Neuron (in vitro differentiated cells): ENCODE results near the gene LDLRAD4.
"Not testable (repeated sequence)": the region's sequence is repeated elsewhere in the genome, so short reads cannot be mapped to it uniquely, and the experiment has no call there.

Experiments used
- H2AFZ ChIP-seq: one replicate; pipeline ENCODE4 v1.6.1; 2013; ENCODE audit warnings: low read depth, mild to moderate bottlenecking, inconsistent platforms, low read length, moderate library complexity
- H3K27me3 ChIP-seq: one replicate; pipeline ENCODE4 v1.6.1; 2013; ENCODE audit warnings: low read length; ENCODE audit not compliant: insufficient read depth
- H3K36me3 ChIP-seq: one replicate; pipeline ENCODE4 v1.6.1; 2013; ENCODE audit warnings: low read length; ENCODE audit not compliant: insufficient read depth
- H3K4me1 ChIP-seq: one replicate; pipeline ENCODE4 v1.6.1; 2013; ENCODE audit warnings: low read length; ENCODE audit not compliant: insufficient read depth
- H3K4me3 ChIP-seq: 2 replicates; pipeline ENCODE4 v1.5.1; 2013; ENCODE audit warnings: mild to moderate bottlenecking, low read length, moderate library complexity
- H3K9me3 ChIP-seq: one replicate; pipeline ENCODE4 v1.6.1; 2013; ENCODE audit warnings: low read length

The LDLRAD4 gene

DNA sequence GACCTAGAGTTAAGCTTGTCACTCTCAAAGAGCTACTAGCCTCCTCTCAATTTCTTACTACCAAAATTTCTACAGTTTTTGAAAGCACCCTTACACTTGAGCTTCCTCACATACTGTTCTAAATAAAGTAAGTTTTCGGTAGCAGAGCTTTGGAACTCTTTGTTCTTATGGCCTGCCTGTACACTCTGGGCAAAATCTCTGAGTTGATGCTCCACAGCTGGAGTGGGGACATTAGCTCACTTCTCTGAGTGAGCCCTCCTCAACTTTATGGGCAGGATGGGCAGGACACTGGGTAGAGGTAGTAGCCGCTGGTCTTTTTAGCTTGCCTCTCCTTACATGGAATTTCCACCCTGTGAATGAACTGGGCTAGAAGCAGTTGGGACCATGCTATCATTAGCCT, 380.0 kb downstream of the LDLRAD4 start:
- Histone ChIP-seq H3K27me3 (no peaks in the 10 kb centered on the region), H3K36me3 (no peaks in the 10 kb centered on the region), H2AFZ (no peak overlapping the region), H3K9me3 (no peaks in the 10 kb centered on the region), H3K4me1 (no peaks in the 10 kb centered on the region), H3K4me3 (no peak overlapping the region)

GRCh38 chr18:13599031-13599430, 380.5 kb downstream of the LDLRAD4 start:
- H3K36me3 ChIP-seq, result no peaks in the 10 kb centered on the region
- H3K27me3 ChIP-seq, result no peaks in the 10 kb centered on the region
- H3K4me3 ChIP-seq, result no peak overlapping the region
- H2AFZ ChIP-seq, result no peak overlapping the region
- no peaks in the 10 kb centered on the region for H3K4me1 ChIP-seq
- no peaks in the 10 kb centered on the region for H3K9me3 ChIP-seq

DNA sequence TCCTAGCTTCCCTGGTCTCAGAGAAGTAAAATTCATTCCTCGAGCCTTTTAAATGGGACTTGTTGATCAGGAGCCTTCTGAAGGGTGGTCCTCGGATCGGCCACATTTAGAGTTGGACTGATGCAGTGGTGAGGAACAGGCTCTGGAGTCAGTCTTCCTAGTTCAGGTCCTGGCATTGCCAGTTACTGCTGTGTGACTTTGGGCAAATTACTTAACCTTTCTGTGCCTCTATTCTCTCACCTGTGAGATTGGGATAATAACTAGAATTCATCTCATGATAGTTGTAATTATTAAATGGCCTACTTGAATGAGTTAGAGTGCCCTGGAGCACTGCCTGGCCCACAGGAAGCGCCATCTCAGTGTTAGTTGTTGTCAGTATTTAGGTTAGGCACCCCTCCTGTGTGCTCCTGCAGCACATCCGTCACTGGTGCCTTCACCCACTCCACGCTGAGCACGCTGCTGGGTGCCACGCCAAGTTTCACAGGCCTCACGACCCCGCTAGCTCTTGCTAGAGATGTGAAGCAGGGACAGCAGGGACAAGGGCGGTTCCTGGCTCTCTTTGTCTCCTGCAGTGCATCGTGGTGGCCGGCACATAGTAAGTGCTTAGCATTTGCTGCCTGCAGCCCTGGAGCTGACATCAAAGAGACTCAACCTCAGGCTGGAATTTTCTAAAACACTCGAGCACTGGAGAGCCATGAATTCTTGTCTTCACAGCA, 384.9 kb downstream of the LDLRAD4 start:
- no peaks in the 10 kb centered on the region for H3K27me3 ChIP-seq
- no peaks in the 10 kb centered on the region for H3K9me3 ChIP-seq
- H3K4me1 ChIP-seq, result no peaks in the 10 kb centered on the region
- no peaks in the 10 kb centered on the region for H3K36me3 ChIP-seq
- no peak overlapping the region for H3K4me3 ChIP-seq
- H2AFZ ChIP-seq, result no peak overlapping the region

DNA sequence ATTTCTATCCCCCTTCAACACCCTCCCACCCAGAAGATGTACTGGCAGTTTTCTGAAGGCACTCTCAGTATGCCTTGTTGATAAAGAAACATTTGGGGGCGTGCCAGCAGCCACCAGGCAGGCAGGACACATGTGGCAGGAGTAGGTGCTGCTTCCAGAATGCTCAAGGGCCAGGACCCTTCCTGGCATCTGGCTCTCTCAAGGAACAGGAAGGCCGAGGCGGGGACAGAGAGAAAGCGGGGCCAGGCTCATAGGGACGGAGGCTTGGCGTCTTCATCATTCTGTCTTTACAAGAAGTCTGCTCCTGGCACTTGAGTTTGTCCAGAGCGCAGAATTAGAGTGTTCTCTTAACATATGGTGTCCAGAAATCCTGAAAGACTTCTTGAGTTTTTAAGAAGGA, 386.2 kb downstream of the LDLRAD4 start:
- Histone ChIP-seq H2AFZ (no peak overlapping the region), H3K4me3 (no peak overlapping the region), H3K36me3 (no peaks in the 10 kb centered on the region)

GRCh38 chr18:13605477-13605876, 386.9 kb downstream of the LDLRAD4 start:
- H3K4me1 ChIP-seq, result peaks cover 1% of the 10 kb centered on the region
- H3K4me3 ChIP-seq, result no peak overlapping the region
- no peaks in the 10 kb centered on the region for H3K27me3 ChIP-seq
- no peaks in the 10 kb centered on the region for H3K9me3 ChIP-seq
- no peak overlapping the region for H2AFZ ChIP-seq
- H3K36me3 ChIP-seq, result no peaks in the 10 kb centered on the region

More for the DNA sequence above, 386.2 kb downstream of the LDLRAD4 start:
- Histone ChIP-seq H3K27me3 (no peaks in the 10 kb centered on the region), H3K4me1 (no peaks in the 10 kb centered on the region), H3K9me3 (no peaks in the 10 kb centered on the region)

DNA sequence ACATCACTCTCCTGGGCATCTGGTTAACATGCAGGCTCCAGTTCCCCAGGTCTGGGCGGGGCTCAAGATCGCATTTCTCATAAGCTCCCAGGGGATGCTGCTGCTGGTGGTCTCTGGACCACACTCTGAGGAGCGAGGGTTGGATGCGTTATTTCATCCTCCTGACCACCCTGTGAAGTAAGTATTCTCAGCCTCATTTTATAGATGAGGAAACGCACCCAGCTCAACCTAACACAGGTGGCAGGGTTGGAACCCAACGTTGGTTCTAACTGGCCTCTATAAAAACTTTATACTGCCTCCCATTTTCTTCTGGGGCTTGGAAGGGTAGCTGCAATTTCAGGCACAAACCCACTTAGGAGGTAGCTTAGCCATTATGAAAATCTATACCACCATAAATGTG, 387.3 kb downstream of the LDLRAD4 start:
- no peaks in the 10 kb centered on the region for H3K9me3 ChIP-seq
- no peak overlapping the region for H2AFZ ChIP-seq
- H3K4me3 ChIP-seq, result no peak overlapping the region
- H3K36me3 ChIP-seq, result no peaks in the 10 kb centered on the region
- H3K4me1 ChIP-seq, result peaks cover 5% of the 10 kb centered on the region
- H3K27me3 ChIP-seq, result no peaks in the 10 kb centered on the region

GRCh38 chr18:13606604-13607254, 388.2 kb downstream of the LDLRAD4 start:
- no peak overlapping the region for H2AFZ ChIP-seq
- peaks cover 6% of the 10 kb centered on the region for H3K27me3 ChIP-seq
- no peaks in the 10 kb centered on the region for H3K9me3 ChIP-seq
- H3K4me3 ChIP-seq, result no peak overlapping the region
- peaks cover 13% of the 10 kb centered on the region for H3K4me1 ChIP-seq
- no peaks in the 10 kb centered on the region for H3K36me3 ChIP-seq

DNA sequence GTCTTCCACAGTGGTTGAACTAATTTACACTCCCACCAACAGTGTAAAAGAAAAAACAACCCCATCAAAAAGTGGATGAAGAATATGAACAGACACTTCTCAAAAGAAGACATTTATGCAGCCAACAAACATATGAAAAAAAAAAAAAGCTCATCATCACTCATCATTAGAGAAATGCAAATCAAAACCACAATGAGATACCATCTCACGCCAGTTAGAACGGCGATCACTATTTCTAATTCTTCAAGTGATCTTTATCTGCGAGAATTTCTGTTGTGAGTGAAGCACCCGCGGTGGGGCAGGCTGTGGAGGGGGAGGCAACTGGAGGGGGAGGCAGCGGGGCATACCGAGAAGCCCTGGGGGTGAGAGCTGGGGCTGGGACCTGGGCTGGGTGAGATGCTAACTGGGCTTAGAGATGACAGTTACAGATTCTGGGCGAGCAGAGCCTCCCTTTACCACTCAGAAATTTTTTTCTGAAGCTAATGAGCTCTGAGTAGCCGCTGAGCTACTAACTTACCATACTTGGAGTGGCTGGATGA, 389.5 kb downstream of the LDLRAD4 start:
- not testable (repeated sequence) for H3K4me3 ChIP-seq, H2AFZ ChIP-seq, H3K9me3 ChIP-seq, H3K36me3 ChIP-seq
- Histone ChIP-seq H3K4me1 (peaks cover 17% of the 10 kb centered on the region), H3K27me3 (peaks cover 19% of the 10 kb centered on the region)

DNA sequence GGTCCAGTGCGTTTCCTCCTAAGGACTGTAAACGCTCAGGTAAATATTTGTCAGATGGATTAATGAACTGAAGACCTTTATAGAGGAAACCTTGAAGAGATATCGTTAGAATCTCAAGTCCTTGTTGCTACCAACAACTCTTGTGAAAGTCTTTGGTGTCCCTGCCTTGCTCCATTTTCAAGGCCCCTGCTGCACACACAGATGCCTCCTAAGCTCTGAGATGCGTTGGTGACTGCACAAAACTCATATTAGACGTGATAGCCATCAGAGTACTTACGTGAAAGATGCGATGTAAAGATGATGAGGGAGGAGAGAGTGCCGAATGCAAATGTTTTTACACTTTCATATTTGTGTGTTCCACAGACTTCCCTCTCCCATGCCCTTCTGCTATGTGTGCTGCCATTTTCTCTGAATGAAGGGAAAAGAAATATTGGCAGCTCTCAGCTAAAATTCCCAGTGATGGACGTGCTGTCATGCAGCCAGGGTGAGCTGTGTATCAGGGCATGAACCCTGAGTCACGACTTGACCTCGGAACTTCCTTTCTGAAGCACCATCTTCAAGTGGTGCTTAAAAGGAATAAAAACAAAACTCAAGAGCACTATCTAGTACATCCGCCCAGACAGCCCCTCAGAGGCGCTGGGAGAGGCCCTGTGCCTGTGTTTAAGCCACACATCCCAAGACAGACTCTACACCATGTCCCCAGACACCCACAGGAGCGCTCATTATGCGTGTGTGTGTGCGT, 390.4 kb downstream of the LDLRAD4 start:
- no peak overlapping the region for H2AFZ ChIP-seq
- no peaks in the 10 kb centered on the region for H3K9me3 ChIP-seq
- H3K27me3 ChIP-seq, result peaks cover 26% of the 10 kb centered on the region
- no peaks in the 10 kb centered on the region for H3K36me3 ChIP-seq
- H3K4me3 ChIP-seq, result no peak overlapping the region
- H3K4me1 ChIP-seq, result peaks cover 17% of the 10 kb centered on the region

DNA sequence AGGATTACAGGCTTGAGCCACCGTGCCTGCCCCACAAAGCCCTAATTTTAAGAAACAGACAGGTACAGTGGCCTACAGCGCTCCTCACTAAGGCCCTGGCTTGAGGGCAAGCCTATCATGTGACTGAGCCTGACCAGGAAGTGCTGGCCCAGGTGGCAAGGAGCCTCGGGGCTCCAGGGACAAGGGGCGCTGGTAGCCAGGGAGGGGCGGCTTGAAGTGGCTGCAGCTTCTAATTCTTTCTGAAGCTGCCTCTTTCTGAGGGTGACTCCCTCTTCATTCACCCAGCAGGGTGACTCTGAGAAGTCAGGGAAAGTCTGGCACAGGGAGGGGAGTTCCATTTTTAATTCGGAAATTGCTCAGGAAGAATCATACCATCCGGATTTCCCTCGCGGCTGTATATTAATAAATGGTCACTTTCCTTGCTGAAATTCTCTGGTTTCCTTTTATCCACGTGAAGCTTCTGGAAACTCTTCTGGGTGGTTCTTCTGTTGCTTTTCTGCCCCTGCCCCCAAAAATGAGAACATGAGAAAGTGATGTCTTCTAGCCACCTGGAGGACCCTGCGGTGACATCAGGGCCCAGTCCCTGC, 392.1 kb downstream of the LDLRAD4 start:
- peaks cover 29% of the 10 kb centered on the region for H3K27me3 ChIP-seq
- H2AFZ ChIP-seq, result peak overlapping the region; percentile 46
- no peaks in the 10 kb centered on the region for H3K9me3 ChIP-seq
- peak overlapping the region; percentile 29 for H3K4me3 ChIP-seq
- no peaks in the 10 kb centered on the region for H3K36me3 ChIP-seq
- H3K4me1 ChIP-seq, result peaks cover 17% of the 10 kb centered on the region

DNA sequence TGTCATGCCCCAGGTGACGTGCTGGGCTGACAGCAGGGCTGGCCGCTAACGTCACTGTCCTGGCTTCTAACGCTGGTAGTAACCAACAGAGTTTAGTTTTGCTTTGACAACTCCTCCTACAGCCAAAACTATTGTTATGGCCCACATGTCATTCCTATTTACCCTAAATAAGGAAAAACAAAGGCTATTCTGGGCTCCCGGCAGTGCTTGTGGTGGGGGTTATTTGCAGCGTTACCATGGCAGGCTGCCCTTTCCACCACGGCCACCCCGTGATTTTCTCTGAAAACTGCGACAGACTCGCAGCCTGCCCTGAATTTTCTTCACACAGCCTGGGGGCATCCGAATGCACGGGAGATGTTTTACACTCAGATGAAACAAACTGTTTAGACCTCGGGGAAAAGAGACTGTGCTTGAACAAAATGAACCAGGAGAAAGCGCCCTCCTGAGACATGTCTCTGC, 392.6 kb downstream of the LDLRAD4 start:
- Histone ChIP-seq H3K4me1 (peaks cover 17% of the 10 kb centered on the region), H2AFZ (peak overlapping the region; percentile 46), H3K4me3 (peak overlapping the region; percentile 29), H3K27me3 (peaks cover 29% of the 10 kb centered on the region), H3K9me3 (no peaks in the 10 kb centered on the region), H3K36me3 (no peaks in the 10 kb centered on the region)

GRCh38 chr18:13611601-13612195, 393.1 kb downstream of the LDLRAD4 start:
- peaks cover 17% of the 10 kb centered on the region for H3K4me1 ChIP-seq
- H3K4me3 ChIP-seq, result peak overlapping the region; percentile 29
- peaks cover 29% of the 10 kb centered on the region for H3K27me3 ChIP-seq
- H3K36me3 ChIP-seq, result no peaks in the 10 kb centered on the region
- H3K9me3 ChIP-seq, result no peaks in the 10 kb centered on the region
- H2AFZ ChIP-seq, result peak overlapping the region; percentile 46
